HEK293 (cell line): Measurements from ENCODE around the gene CYP27A1.

Experiments used
- CTCF ChIP-seq: fragments of 450-650 bp; formaldehyde crosslinking; IDR thresholded peaks from 2 replicates; pipeline ENCODE4 v1.5.1; 2016; ENCODE audit warnings: missing biosample characterization, missing genetic modification characterization
- PBX3 ChIP-seq: sonication (generic); formaldehyde crosslinking; IDR thresholded peaks from 2 replicates; pipeline ENCODE4 v1.8.1; 2022; ENCODE audit warnings: mild to moderate bottlenecking, moderate library complexity, missing genetic modification reagents
- RBAK ChIP-seq: fragments of 450-650 bp; formaldehyde crosslinking; IDR thresholded peaks from 2 replicates; pipeline ENCODE4 v1.5.1; 2016; ENCODE audit warnings: missing biosample characterization, missing genetic modification characterization
- SALL2 ChIP-seq: fragments of 450-650 bp; formaldehyde crosslinking; IDR thresholded peaks from 2 replicates; pipeline ENCODE4 v1.5.0; 2017; ENCODE audit warnings: missing biosample characterization, mild to moderate bottlenecking, missing genetic modification characterization, borderline replicate concordance
- ZBTB17 ChIP-seq: fragments of 450-650 bp; formaldehyde crosslinking; IDR thresholded peaks from 2 replicates; pipeline ENCODE4 v1.5.1; 2016; ENCODE audit warnings: missing biosample characterization, missing genetic modification characterization
- ZBTB21 ChIP-seq: fragments of 450-650 bp; formaldehyde crosslinking; IDR thresholded peaks from 2 replicates; pipeline ENCODE4 v1.5.1; 2017; ENCODE audit warnings: missing biosample characterization, missing genetic modification characterization
- ZNF138 ChIP-seq: fragments of 450-650 bp; formaldehyde crosslinking; IDR thresholded peaks from 2 replicates; pipeline ENCODE4 v1.5.1; 2016; ENCODE audit warnings: missing biosample characterization, missing genetic modification characterization, borderline replicate concordance
- ZNF23 ChIP-seq: fragments of 450-650 bp; formaldehyde crosslinking; IDR thresholded peaks from 2 replicates; pipeline ENCODE4 v1.5.1; 2016; ENCODE audit warnings: missing biosample characterization, missing genetic modification characterization, borderline replicate concordance
- ZSCAN18 ChIP-seq: fragments of 450-650 bp; formaldehyde crosslinking; IDR thresholded peaks from 2 replicates; pipeline ENCODE4 v1.5.1; 2016; ENCODE audit warnings: missing biosample characterization, missing genetic modification characterization

GRCh38 chr2:218755198-218755566, 26.8 kb upstream of the CYP27A1 start:
- no peak for TF ChIP-seq SALL2 (tag by site-specific recombination)
- no peak for TF ChIP-seq RBAK (tag by site-specific recombination)
- TF ChIP-seq PBX3 = no peak
- TF ChIP-seq CTCF (tag by site-specific recombination) = no peak
- TF ChIP-seq ZSCAN18 (tag by site-specific recombination) = no peak
- TF ChIP-seq ZBTB21 (tag by site-specific recombination) = no peak
- TF ChIP-seq ZNF23 = no peak
- TF ChIP-seq ZBTB17 (tag by site-specific recombination) = no peak
- no peak for TF ChIP-seq ZNF138
